ENCODE results near the gene AFAP1. TPM values are rescaled to one million over a fixed set of nuclear protein-coding genes. Genes with fewer than 3 reads are reported as not detected.

AFAP1 gene
- polyA plus RNA-seq, 10 donors, result 31.0 to 46.2 (median 34.6) TPM

DNA sequence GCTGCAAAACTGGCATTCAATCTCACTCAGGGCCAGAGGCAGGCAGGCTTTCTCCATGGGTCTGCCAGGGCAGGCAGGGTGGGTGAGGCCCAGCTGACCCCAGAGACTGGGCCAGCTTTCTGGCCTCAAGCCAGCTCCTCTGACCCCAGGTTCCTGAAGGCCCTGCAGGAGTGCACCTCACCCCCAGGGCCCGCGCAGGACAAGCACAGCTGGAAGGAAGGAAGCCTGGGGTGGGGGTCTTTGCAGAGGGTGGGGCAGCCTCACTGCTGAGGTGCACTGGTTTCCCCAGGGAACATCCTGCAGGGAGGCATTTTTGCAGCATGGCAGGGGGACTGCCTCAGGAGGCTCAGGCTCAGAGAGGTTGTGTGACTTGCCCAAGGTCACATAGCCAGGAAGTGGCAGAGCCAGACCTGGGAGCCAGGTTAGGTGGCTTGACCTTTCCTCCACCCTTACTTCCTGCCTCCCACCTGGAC is 31.5 kb upstream of the AFAP1 start:
- no peak for DNase-seq

DNA sequence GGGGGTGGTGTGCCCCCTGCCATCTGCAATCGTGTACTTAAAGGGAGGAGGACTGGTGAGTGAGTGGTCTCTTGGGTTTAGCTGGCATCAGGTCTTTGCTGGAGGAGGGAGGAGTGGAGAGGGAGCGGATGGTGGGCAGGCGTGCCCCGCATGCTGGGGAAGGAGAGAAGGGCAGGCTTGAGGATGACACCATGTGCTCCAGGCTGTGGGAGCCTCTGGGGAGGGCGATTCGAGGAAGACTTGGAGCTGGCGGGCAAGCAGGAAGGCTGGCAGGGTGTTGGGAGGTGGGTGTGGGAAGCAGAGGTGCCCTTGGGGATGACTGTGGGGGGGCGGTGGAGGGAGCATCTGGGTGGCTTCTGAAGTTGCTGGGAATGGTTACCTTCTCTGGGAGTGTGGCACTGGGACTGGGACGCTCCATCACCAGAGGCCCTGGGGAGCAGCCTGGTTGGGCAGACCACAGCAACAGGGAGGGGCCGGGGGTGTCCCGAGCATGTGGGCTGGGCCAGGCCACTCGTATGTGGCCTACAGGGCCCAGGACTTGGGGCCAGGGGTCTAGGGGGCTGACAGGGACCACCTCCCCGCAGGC is 30.8 kb upstream of the AFAP1 start:
- no peak for DNase-seq

DNA sequence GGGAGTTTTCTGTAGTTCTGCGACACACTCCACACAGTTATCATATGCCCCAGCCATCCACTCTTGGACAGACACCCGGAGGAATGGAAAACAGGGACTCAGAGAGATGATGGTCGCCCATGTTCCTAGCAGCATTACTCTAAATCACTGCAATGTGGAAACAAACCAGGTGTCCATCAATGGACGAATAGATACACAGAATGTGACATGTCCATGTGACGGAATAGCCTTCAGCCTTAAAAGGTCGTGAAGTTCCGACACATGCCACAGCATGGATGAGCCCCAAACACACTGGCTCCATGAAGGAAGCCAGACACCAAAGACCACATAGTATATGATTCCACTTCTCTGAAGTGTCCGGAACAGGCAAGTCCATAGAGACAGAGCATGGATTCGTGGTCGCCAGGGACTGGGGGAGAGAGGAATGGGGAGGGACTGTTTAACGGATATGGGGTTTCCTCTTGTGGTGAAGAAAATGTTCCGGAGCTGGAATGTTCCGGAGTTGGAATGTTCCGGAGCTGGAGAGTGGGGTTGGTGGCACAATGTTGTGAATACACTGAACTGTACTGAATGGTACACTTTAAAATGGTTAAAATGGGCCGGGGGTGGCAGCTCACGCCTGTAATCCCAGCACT is 28.7 kb upstream of the AFAP1 start:
- DNase-seq, result no peak

DNA sequence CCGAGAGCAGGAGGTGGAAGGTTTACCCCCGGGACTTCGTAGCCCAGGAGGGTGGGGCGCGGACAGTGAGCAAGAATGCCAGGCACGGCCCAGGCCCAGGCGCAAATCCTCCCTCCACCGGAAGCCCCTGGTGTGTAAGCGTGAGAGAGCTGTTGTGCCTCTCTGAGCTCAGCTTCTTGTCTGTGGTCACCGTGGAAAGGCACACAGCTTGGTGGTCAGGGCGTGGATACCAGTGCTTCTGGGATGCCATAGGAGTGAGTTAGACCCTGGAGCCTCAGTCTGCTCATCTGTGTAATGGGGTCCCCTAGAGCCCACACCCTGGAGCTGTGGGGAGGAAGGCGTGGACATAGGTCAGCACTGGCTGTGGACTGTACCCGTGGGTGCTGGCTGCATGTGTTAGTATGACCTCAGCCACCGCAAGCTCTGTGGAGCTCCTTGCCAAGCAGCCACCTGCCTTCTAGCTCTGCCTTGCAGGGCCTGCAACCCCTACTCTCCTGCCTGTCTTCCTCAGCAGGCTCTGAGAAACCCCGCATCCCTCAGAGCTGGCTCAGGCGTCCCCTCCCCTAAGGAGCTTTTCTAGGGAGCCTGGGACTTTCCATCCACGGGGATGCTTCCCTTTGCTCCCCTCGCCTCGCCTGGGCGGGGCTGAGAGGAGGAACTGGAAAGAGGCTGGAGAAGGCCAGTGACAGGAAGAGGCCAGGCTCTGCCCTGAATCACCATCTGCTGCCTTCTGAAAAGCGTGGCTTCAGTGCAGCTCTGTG is 28.0 kb upstream of the AFAP1 start:
- no peak for DNase-seq

DNA sequence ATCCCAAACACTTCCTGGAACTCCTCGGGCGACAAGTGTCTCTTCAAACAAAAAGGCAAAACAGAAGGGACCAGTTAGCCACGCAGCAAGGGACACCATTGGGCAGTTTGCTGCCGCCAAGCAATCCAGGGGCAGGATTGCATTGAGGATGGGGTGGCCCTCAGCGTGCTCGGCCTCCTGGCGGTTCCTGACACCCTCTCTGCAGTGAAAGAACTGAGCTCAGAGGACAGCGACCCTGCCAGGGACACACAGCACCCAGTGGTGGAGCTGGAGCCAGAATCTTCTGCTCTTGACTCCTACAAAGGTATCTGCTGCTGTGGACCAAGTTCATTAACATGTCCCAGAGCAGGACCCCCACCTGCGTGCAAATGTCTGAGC is 27.4 kb upstream of the AFAP1 start:
- no peak for DNase-seq

DNA sequence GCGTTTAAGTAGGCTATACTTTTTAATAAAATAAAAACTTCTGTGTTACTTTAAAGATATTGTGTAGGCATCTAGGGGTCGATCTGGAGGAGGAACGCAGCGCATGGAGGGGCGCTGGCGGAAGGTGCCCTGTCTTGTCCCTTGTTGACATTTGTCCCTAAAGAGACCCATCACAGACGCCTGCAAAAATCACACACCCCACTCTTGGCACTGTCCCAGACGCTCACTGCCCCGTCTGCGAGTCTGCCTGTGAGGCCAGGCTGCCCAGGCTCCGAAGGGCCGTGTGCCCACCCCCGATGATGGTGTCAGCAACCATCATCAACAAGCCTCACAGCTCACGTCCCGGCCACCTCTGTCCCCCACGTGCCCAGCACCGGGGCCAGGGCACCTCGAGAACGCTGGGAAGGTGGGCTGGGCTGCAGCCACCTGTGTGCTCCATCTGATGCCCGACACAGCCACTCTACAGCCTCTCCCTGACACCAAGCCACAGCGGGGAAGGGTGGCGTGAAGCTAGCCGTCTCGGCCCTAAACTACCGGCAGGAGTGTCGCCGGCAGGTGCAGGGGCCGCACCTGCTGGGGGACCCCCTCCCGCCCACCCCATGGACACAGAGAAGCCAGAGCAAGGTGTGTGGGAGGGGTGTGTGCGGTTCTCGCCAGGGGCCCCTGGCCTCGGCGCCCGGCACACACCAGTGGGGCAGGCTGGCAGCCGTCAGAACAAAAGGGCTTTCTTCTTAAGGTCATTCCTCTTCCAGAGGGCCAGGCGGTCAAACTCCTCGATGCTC is 26.8 kb upstream of the AFAP1 start:
- no peak for DNase-seq

DNA sequence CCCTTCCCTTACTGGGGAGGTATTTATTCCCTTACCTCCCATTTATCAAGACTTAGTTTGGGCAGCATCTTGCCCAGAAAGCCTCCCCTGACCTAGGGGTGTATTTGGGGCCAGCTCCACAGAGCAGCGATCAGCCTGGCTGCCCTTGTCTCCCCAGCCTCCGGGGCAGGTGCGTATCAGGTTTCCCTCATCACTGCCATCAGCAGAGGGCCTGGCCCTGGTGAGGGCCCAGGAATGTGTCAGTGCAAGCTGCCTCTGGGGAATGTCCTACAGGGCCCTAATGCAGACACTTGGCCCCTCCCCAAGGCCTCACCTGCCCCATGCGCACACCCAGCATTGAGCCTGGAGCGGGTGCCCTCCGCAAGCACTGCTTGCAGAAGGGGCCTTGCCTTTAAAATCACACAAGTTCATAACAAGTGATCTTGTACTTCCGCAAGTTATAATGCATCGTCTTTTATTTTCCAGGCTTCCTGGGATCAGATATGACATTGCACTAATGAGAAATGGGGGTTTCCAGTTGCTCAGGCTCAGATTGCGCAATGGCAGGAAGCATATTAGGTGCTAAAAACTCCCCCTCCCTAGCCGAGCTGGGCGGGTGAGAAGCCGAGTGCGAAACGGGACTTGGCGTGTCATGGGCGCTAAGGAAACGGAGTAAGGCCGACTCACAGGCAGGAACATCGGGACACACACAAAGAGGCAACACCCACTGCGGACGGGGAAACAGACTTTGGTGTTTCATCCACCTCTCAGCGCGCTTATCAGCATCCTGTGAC is 25.4 kb upstream of the AFAP1 start:
- DNase-seq, result no peak

DNA sequence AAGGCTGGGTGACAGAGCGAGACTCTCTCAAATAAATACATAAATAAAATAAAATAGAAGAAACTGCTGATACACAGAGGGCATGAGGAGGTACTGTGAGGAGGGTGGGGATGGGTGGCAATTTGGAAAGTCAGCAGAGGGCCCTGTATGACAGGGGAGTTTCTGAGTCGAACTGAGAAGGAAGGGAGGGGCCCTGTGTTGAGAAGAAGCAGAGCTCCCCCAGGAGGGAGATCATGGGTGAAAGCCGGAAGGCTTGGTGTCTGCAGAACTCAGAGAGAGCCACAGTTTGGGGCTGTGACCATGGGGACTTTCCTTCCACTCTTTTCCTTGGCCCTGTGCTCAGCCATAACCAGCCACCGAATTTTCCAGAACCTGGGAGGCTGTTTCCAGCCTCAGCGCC is 24.8 kb upstream of the AFAP1 start:
- DNase-seq, result no peak

DNA sequence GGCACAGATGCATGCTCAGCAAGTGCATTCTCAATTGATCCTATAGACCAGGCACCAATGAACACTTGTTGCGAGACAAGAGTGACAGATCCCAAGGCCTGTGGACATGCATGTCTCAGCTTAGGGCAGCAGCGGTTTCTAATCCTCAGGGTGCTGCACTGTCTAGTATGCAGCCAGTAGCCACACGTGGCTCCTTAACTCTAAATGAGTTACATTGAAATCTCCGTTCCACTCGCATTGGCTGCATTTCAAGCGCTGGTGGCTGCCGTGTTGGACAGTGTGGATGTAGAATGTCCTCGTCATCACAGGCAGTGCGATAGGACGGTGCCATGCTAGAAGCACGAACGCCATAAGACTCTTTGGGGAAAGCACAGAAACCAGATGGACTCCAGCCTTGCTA is 24.0 kb upstream of the AFAP1 start:
- no peak for DNase-seq

DNA sequence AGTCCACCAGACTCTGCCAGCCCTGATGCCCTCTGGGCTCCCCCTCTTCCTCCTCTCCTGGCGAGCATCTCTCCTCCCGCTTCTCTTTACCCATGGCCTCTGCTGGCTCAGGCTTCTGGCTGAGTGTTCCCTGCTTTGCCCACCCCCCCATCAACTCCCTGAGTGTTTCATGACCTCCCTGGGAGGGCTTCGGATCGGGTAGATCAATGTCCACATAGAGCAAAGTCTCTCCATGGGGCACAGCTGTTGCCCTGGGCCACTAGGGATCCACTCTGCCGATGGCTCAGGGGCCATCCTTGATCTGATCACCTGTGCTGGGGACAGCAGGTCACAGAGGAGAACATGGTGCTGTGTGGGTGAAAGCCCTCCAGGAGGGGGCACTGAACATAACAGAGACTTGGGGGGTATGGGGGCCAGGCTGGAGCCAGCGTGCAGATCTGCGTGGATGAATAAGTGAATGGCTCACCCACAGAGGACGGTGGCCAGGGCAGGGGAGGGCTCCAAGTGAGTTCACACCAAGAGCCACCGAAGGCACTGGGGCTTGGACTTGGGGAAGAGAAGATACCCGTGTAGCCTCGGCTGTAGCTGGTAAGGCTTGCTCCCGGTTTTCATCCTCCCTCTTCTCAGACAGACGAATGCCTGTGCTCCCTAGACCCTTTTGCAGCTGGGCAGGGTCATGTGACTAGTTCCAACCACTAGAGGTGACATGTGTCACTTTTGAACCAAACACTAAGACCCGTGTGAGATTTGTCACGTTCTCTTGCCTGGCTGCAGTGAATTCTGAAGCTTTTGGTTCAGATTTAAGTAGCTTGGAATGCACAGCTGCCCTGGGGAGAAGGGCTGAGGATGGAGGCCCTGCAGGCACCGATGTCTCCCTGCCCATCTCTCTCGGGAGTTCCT is 23.2 kb upstream of the AFAP1 start:
- DNase-seq, result no peak

DNA sequence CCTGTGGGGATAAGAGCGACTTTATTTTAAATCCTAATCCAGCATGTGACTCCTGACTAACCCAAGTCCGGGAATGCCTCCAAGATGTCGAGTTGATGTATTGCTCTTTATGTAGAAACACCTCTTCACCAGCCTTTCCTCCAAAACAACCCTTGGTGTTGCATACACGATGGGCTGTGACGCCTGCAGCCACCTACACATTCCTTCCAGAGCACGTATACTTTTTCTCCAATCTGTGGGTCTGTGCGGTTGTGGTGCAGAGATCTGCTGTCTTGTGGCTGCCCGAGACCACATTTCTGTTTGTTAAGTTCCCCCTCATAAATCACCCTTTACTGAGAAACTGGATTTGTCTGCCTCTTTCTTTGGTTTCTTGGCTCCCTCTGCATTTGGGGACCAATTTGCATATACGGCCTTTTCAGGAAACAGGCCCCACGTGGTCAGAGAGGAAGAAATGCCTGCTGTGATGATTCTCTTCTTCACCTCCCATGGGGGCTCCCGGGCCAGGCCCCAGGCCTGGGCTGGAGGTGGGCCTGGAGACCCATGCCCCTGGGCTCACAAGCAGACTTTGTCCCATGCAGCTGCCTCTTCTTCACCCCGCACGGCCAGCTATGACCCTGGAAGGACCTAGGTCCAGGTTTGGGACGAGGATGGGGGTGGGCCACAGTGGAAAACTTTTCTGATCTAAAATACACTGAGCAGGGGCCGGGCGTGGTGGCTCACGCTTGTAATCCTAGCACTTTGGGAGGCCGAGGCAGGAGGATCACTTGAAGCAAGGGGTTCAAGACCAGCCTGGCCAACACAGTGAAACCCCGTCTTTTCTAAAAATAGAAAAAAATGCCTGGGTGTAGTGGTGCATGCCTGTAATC is 21.4 kb upstream of the AFAP1 start:
- DNase-seq, result peak; percentile 81 to 98 (median 87)

DNA sequence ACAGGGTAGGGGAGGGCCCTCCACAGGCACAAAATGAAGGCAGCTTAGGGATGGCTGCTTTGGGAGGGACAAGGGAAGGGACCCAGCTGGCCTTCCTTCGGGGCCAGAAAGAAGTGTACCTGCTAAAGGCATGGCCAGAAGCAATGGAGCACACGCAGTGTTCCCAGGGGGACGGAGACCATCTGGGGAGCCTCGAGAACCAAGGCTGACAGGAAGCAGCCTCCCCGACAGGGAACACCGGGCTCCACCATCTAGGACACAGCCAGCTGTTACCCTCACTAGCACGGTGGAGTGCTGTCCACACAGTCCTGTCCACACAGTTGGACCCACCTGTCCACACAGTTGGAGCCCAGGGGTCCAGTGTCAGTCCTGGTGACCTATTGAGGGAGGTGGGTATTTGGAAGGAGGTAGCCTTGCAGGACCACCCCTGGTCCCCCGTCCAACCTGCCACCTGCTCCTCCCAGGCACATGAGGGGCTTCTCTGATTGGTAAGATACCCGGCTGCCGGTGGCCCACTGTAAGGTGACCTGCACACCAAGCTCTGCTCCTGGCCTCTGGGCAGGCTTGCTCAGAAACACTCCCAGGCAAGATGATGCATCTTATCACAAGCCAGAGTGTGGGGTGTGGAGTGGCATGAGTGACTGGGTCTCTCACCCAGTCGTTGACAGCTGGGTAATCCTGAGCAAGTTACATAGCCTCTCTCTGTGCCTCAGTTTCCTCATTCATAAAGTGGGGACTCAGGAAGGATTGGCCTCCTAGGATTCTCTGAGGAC is 20.5 kb upstream of the AFAP1 start:
- DNase-seq, result no peak

DNA sequence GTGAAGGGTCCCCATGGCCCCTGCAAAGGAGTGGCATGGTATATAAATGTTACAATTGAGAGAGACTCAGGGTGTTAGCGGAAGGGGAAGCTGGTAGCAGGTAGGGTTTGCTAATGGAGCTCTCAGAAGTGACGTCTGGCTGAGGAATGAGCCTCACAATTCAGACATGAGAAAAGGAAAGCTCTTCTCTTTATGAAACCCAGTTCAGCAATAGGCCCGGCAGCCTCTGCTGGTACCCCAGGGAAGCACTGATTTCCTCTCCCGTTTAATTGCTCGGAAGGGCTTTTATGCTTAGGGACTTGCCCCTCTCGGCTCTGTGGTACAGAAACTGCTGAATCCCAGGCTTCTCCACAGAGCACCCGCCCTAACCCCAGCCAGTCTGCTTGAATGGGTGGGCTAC is 19.4 kb upstream of the AFAP1 start:
- DNase-seq, result no peak

DNA sequence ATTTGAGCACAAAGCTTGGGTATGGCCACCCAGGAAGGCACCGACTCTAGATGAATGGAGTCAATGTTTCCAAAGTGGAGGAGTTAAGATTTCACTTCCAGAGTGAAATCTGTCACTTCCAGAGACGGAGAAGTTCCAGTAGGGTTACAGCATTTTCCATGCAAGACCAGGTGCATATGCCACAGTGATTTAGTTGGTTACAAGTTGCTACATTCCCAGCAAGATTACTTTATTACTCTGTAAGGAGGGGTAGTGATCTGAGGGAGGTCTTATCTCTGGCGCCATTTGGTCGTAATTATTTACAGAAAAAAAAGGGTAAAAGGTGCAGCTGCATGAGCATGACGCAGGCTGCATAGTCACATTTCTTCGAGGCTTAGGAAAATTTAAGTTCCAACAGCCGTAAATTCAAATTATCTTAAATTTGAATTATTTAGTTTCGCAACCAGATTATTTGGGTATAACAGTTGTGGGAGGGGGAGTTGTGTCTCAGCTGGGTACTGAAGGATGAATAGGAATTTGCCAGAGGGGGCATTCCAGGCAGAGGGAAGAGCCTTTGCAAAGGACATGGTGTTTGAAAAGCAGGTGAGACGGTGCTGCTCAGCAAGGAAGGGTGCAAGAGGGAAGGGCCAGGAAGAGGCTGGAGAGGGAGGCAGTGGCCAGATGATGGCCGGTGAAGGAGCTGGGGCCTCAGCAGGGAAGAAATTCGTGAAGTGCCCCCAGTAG is 17.4 kb upstream of the AFAP1 start:
- DNase-seq, result no peak

DNA sequence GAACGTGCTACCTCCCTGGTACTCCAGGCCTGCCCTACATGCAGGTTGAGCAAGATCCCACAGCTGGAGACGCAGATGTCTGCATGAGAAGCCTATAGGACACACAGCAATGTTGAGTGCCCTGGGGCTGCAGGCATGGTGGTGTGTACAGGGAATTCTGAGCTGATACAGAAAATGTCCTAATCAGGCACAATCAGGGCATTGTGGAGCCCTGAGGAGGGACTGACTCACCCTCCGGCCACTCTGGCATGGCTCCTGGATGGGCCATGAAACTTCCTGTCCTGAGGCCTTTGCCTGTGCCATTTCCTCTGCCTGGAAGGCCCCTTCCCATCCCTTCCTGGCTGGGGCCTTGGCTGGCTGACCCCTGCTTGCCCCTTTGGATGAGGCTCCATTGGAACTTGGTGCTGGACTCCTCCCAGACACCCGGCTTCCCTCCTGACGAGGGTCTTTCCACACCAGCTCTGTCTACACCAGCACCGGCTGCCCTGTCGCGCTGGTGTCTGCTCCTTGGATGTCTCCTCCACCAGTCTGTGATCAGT is 16.7 kb upstream of the AFAP1 start:
- no peak for DNase-seq

DNA sequence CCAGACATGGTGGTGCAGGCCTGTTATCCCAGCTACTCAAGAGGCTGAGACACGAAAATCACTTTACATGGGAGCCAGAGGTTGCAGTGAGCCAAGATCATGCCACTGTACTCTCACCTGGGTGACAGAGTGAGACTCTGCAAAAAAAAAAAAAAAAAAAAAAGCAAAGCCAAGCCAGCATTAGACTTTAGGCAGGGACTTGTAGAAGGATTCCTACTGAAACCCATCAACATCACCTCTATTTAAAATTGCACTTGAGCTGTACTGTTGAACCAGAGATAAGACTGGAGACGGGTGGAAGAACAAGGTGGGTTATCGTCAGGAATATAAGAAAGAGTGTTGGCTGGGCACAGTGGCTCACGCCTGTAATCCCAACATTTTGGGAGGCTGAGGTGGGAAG is 15.7 kb upstream of the AFAP1 start:
- DNase-seq, result no peak

DNA sequence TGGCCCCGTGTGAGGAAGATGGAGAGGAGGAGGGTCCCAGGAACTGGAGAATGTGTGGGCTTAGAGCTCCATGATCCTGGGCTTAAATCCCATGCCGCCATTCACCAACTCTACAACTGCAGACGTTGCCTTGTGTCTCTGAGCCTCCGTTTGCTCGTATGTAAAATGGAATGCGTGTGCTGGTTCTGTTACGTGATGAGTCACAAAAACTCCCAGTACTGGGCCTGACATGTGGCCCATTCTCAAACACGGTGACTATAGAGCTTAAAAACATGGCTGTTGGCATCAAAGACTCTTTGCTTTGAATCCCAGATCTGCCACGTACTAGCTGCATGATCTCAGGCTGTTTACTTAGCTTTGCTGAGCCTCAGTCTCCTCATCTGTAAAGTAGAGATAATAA is 13.0 kb upstream of the AFAP1 start:
- DNase-seq, result no peak

Measured in muscle of back (tissue), 11 donors.